Hepatocyte (in vitro differentiated cells): ENCODE data around the gene CAMSAP1. TPM values are rescaled to one million over a fixed set of nuclear protein-coding genes. Genes with fewer than 3 reads are reported as not detected.

ENCODE experiments used
- DNase-seq: peaks from one replicate; pipeline ENCODE4 v3.0.0-alpha.2; 2016; ENCODE audit warnings: low spot score
- H2AFZ ChIP-seq: fragments of 200-600 bp; sonication (generic); 2 replicates; pipeline ENCODE4 v1.6.0; 2016; ENCODE audit warnings: antibody characterized with exemption, mild to moderate bottlenecking
- H3K27ac ChIP-seq: fragments of 200-600 bp; sonication (generic); 2 replicates; pipeline ENCODE4 v1.5.1; 2016; ENCODE audit warnings: mild to moderate bottlenecking
- H3K27me3 ChIP-seq: fragments of 200-600 bp; sonication (generic); 2 replicates; pipeline ENCODE4 v1.6.1; 2016
- H3K36me3 ChIP-seq: fragments of 200-600 bp; sonication (generic); replicated peaks from 2 replicates; pipeline ENCODE4 v1.5.1; 2016; ENCODE audit warnings: low read depth; ENCODE audit not compliant: insufficient read depth
- H3K4me1 ChIP-seq: fragments of 200-600 bp; sonication (generic); 2 replicates; pipeline ENCODE4 v1.5.1; 2016; ENCODE audit warnings: mild to moderate bottlenecking, moderate library complexity; ENCODE audit not compliant: insufficient read depth
- H3K4me2 ChIP-seq: fragments of 200-600 bp; sonication (generic); 2 replicates; pipeline ENCODE4 v1.6.0; 2016
- H3K4me3 ChIP-seq: fragments of 200-600 bp; sonication (generic); 2 replicates; pipeline ENCODE4 v1.5.1; 2016; ENCODE audit warnings: mild to moderate bottlenecking
- H3K79me2 ChIP-seq: fragments of 200-600 bp; sonication (generic); 2 replicates; pipeline ENCODE4 v1.6.0; 2017; ENCODE audit warnings: mild to moderate bottlenecking
- H3K9me2 ChIP-seq: fragments of 200-600 bp; sonication (generic); replicated peaks from 2 replicates; pipeline ENCODE4 v1.6.0; 2017; ENCODE audit warnings: mild to moderate bottlenecking; ENCODE audit not compliant: insufficient read depth
- H3K9me3 ChIP-seq: fragments of 200-600 bp; sonication (generic); 2 replicates; pipeline ENCODE4 v1.5.1; 2016; ENCODE audit warnings: low read depth, mild to moderate bottlenecking
- H4K20me1 ChIP-seq: fragments of 200-600 bp; sonication (generic); 2 replicates; pipeline ENCODE4 v1.6.0; 2016; ENCODE audit warnings: mild to moderate bottlenecking; ENCODE audit not compliant: insufficient read depth, poor library complexity, severe bottlenecking
- EZH2 ChIP-seq: fragments of 200-600 bp; sonication (generic); IDR thresholded peaks from 2 replicates; pipeline ENCODE4 v1.6.1; 2016; ENCODE audit warnings: antibody characterized with exemption, mild to moderate bottlenecking, borderline replicate concordance
- EZH2phosphoT487 ChIP-seq: fragments of 200-600 bp; sonication (generic); IDR thresholded peaks from one replicate; pipeline ENCODE4 v1.6.1; 2018; ENCODE audit warnings: antibody characterized with exemption, mild to moderate bottlenecking, low read depth, moderate library complexity; ENCODE audit not compliant: unreplicated experiment, severe bottlenecking
- WGBS: methylation state at CpG from one replicate; pipeline ENCODE4 v1.1.6; 2016; ENCODE audit warnings: low lambda C conversion rate; ENCODE audit errors: missing lambda C conversion rate; 5-methylcytosine and 5-hydroxymethylcytosine counted together
- polyA plus RNA-seq: library from polyadenylated mRNA; unstranded; fragments of >200 nt; fragmentation: Nextera tagmentation; extraction: Ambion mirVana; gene quantifications from 2 replicates; pipeline ENCODE4 v1.2.1, GENCODE V29; 2016
- total RNA-seq: library from RNA; depleted of rRNA; stranded (reverse); fragments of >200 nt; gene quantifications from 2 replicates; pipeline ENCODE4 v1.2.3, GENCODE V29; 2014
- TF ChIP-seq, protein P1 (sequence below): fragments of 200-600 bp; sonication (generic); IDR thresholded peaks from 2 replicates; pipeline ENCODE4 v1.5.1; 2016; ENCODE audit warnings: antibody characterized with exemption, mild to moderate bottlenecking; ENCODE audit not compliant: poor library complexity

CAMSAP1 gene
- total and polyA plus RNA-seq, 2 experiments from 2014 or later: 5.0 to 15.6 TPM

DNA sequence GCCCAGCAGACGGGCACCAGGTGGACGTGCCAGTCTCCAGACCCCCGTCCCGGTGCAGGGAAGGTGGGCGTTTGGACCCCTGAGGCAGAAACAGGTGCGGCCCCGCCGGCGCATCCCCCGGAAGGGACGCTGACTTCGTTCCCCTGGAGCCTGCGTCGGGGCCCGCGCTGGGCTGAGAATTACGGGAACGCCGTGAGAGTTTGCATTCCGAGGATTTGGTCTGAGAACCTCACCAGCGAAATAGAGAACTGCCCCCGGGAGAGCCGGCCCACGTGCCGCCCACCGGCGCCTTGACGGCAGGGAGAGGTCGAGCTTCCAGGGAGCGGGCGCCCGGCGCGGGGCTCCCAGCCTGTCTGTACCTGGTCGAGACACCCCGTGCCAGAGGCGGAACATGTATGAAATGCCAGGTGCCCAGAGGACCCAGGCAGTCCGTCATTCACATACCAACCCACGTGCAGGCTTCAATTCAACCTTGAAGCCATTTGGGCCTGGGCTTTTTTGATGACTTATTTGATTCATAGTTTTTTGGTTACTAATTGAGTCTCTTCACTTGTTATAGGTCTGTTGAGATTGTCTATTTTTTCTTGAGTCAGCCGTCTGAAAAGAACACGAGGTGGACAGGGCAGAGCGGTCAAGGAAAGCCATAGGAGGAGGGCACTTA, 877 bp upstream of the CAMSAP1 start:
- Histone ChIP-seq H3K4me1 (peaks cover 25% of the 10 kb centered on the region), H3K4me2 (peak overlapping the region; percentile 92), H3K36me3 (no peaks in the 10 kb centered on the region), H4K20me1 (peaks cover 33% of the 10 kb centered on the region), H3K4me3 (peak overlapping the region; percentile 87), H3K79me2 (peaks cover 65% of the 10 kb centered on the region), H3K9me3 (no peaks in the 10 kb centered on the region), H3K27me3 (no peaks in the 10 kb centered on the region), H3K9me2 (no peaks in the 10 kb centered on the region), H3K27ac (peak overlapping the region; percentile 80), H2AFZ (peak overlapping the region; percentile 82)
- DNase-seq: no peak
- TF ChIP-seq EZH2 (no peak), EZH2phosphoT487 (no peak)
- TF ChIP-seq, protein P1, sequence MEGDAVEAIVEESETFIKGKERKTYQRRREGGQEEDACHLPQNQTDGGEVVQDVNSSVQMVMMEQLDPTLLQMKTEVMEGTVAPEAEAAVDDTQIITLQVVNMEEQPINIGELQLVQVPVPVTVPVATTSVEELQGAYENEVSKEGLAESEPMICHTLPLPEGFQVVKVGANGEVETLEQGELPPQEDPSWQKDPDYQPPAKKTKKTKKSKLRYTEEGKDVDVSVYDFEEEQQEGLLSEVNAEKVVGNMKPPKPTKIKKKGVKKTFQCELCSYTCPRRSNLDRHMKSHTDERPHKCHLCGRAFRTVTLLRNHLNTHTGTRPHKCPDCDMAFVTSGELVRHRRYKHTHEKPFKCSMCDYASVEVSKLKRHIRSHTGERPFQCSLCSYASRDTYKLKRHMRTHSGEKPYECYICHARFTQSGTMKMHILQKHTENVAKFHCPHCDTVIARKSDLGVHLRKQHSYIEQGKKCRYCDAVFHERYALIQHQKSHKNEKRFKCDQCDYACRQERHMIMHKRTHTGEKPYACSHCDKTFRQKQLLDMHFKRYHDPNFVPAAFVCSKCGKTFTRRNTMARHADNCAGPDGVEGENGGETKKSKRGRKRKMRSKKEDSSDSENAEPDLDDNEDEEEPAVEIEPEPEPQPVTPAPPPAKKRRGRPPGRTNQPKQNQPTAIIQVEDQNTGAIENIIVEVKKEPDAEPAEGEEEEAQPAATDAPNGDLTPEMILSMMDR: no peak
- 35% methylated on average over 33 of the region's 42 CpGs for WGBS

GRCh38 chr9:135907006-135907430, 328 bp downstream of the CAMSAP1 start:
- no peak for DNase-seq
- no peak for TF ChIP-seq EZH2phosphoT487
- TF ChIP-seq EZH2: no peak
- TF ChIP-seq, protein P1: no peak
- Histone ChIP-seq H3K4me3 (peak overlapping the region; percentile 36), H3K4me2 (peak overlapping the region; percentile 84), H3K36me3 (no peaks in the 10 kb centered on the region), H3K9me3 (no peaks in the 10 kb centered on the region), H3K4me1 (peaks cover 25% of the 10 kb centered on the region), H3K79me2 (peaks cover 77% of the 10 kb centered on the region), H3K9me2 (no peaks in the 10 kb centered on the region), H3K27me3 (no peaks in the 10 kb centered on the region), H2AFZ (no peak overlapping the region), H4K20me1 (peaks cover 45% of the 10 kb centered on the region), H3K27ac (no peak overlapping the region)
- 2% methylated on average over 31 of the region's 69 CpGs for WGBS

GRCh38 chr9:135906291-135907005, 898 bp downstream of the CAMSAP1 start:
- under 1% methylated on average over 57 of the region's 70 CpGs for WGBS
- DNase-seq: peak; percentile 52
- Histone ChIP-seq H3K79me2 (peaks cover 83% of the 10 kb centered on the region), H2AFZ (no peak overlapping the region), H3K27me3 (no peaks in the 10 kb centered on the region), H3K9me3 (no peaks in the 10 kb centered on the region), H3K4me1 (peaks cover 25% of the 10 kb centered on the region), H3K4me2 (peak overlapping the region; percentile 84), H4K20me1 (peaks cover 50% of the 10 kb centered on the region), H3K9me2 (no peaks in the 10 kb centered on the region), H3K36me3 (no peaks in the 10 kb centered on the region), H3K27ac (peak overlapping the region; percentile 50), H3K4me3 (peak overlapping the region; percentile 90)
- TF ChIP-seq EZH2 (no peak), EZH2phosphoT487 (no peak)
- TF ChIP-seq, protein P1: no peak
